Testis (tissue), 2 donors: ENCODE measurements around the gene COL6A1.

Source experiments
- POLR2A ChIP-seq: fragments of 450-650 bp; IDR thresholded peaks from one replicate; pipeline ENCODE4 v1.6.1; 2017; ENCODE audit warnings: antibody characterized with exemption, mild to moderate bottlenecking, moderate library complexity
- TF ChIP-seq, protein P1 (sequence below), 3 experiments: fragments of 450-650 bp in 2 of 3; fragments of 200-600 bp in 1 of 3; sonication (generic) in 1 of 3; IDR thresholded peaks; one replicate each; pipeline ENCODE4 v1.5.1; 2016 to 2019; ENCODE audit warnings: antibody characterized with exemption in 3 of 3, mild to moderate bottlenecking in 2 of 3, moderate library complexity in 1 of 3

DNA sequence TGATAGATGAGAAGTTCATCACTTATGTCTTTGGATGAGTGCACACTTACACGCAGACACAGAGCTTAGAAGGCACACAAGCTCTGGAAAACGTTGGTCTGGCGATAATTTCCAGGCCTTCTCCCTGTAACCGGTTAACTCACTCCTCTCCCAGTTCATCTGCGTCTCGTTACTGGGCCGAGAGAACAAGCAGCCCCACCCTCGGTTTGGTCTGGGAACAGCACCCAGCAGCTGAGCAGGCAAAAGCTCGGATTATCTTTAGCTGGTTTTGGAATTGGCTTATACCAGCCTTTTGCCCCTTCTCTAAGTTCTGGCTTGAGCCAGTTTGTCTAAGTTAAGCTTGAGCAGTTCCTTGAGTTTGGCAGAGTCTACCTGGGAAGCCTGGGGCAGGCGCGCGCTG lies 27.3 kb upstream of the COL6A1 start:
- TF ChIP-seq, protein P1, sequence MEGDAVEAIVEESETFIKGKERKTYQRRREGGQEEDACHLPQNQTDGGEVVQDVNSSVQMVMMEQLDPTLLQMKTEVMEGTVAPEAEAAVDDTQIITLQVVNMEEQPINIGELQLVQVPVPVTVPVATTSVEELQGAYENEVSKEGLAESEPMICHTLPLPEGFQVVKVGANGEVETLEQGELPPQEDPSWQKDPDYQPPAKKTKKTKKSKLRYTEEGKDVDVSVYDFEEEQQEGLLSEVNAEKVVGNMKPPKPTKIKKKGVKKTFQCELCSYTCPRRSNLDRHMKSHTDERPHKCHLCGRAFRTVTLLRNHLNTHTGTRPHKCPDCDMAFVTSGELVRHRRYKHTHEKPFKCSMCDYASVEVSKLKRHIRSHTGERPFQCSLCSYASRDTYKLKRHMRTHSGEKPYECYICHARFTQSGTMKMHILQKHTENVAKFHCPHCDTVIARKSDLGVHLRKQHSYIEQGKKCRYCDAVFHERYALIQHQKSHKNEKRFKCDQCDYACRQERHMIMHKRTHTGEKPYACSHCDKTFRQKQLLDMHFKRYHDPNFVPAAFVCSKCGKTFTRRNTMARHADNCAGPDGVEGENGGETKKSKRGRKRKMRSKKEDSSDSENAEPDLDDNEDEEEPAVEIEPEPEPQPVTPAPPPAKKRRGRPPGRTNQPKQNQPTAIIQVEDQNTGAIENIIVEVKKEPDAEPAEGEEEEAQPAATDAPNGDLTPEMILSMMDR (IDR thresholded peaks at IDR 0.05): no peak
- TF ChIP-seq POLR2A: no peak
